Measurements from ENCODE around the gene ALK.

The ALK gene

DNA sequence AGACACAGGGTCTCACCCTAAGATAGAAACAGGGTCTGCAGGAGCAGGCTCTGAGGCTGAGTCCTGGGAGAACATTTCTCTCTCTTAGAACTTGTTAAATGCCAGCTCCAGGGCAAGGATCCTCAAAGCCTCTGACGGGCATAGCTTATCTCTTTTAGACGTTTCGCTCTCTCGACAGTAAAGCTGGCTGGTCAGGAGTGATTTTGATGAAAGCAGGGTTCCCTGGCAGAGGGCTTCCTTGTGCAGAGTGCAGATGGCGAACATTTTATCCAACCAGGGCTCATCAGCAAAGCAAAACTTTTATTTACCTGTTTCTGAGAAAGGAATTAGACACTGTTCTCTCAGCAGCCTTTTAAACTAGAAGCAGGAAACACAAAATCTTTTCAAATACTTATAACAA is 350.8 kb downstream of the ALK start:
- Histone ChIP-seq H3K4me1 (ENCODE audit: control insufficient read depth, insufficient read depth, low read length) (no peaks in the 10 kb centered on the region), H3K36me3 (ENCODE audit: control insufficient read depth in 2 of 2, insufficient read depth in 1 of 2, low read length in 2 of 2) (no peaks in the 10 kb centered on the region), H3K27ac (ENCODE audit: extremely low read depth, low read depth, low read length) (no peak overlapping the region), H3K4me3 (ENCODE audit: low read depth, low read length) (no peak overlapping the region), H3K9me3 (ENCODE audit: control insufficient read depth, insufficient read depth, low read depth, low read length) (no peaks in the 10 kb centered on the region)
- ChIA-PET CTCF (no interaction called here), POLR2A (no interaction called here)
- no peak for TF ChIP-seq ZBTB8A (tag by site-specific recombination; IDR thresholded peaks at IDR 0.05)
- TF ChIP-seq ZNF140 (tag by site-specific recombination; IDR thresholded peaks at IDR 0.05), result no peak
- TF ChIP-seq MYNN (tag by site-specific recombination; IDR thresholded peaks at IDR 0.05; ENCODE audit: borderline replicate concordance), result no peak
- TF ChIP-seq, protein P1, sequence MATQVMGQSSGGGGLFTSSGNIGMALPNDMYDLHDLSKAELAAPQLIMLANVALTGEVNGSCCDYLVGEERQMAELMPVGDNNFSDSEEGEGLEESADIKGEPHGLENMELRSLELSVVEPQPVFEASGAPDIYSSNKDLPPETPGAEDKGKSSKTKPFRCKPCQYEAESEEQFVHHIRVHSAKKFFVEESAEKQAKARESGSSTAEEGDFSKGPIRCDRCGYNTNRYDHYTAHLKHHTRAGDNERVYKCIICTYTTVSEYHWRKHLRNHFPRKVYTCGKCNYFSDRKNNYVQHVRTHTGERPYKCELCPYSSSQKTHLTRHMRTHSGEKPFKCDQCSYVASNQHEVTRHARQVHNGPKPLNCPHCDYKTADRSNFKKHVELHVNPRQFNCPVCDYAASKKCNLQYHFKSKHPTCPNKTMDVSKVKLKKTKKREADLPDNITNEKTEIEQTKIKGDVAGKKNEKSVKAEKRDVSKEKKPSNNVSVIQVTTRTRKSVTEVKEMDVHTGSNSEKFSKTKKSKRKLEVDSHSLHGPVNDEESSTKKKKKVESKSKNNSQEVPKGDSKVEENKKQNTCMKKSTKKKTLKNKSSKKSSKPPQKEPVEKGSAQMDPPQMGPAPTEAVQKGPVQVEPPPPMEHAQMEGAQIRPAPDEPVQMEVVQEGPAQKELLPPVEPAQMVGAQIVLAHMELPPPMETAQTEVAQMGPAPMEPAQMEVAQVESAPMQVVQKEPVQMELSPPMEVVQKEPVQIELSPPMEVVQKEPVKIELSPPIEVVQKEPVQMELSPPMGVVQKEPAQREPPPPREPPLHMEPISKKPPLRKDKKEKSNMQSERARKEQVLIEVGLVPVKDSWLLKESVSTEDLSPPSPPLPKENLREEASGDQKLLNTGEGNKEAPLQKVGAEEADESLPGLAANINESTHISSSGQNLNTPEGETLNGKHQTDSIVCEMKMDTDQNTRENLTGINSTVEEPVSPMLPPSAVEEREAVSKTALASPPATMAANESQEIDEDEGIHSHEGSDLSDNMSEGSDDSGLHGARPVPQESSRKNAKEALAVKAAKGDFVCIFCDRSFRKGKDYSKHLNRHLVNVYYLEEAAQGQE (tag by site-specific recombination; IDR thresholded peaks at IDR 0.05), result no peak
- TF ChIP-seq KLF10 (tag by site-specific recombination; IDR thresholded peaks at IDR 0.05), result no peak
- no peak for TF ChIP-seq ZNF560 (tag by site-specific recombination; IDR thresholded peaks at IDR 0.05; ENCODE audit: borderline replicate concordance)
- TF ChIP-seq BCL6B (tag by site-specific recombination; IDR thresholded peaks at IDR 0.05), result no peak
- TF ChIP-seq ZBTB26 (tag by site-specific recombination; optimal IDR thresholded peaks at IDR 0.05), result no peak
- no peak for TF ChIP-seq ZNF114 (tag by site-specific recombination; IDR thresholded peaks at IDR 0.05)
- TF ChIP-seq ZNF791 (tag by site-specific recombination; IDR thresholded peaks at IDR 0.05), result no peak
- TF ChIP-seq ZNF660 (tag by site-specific recombination; IDR thresholded peaks at IDR 0.05), result no peak
- no peak for TF ChIP-seq ZNF2 (tag by site-specific recombination; IDR thresholded peaks at IDR 0.05)
- TF ChIP-seq ZNF398 (tag by site-specific recombination; IDR thresholded peaks at IDR 0.05), result no peak

- no peaks in the 10 kb centered on the region for H3K36me3 ChIP-seq (ENCODE audit: control insufficient read depth in 2 of 2, insufficient read depth in 1 of 2, low read length in 2 of 2)
- CTCF ChIA-PET, result no interaction called here
- POLR2A ChIA-PET, result interaction anchor here (0.6 to 0.7 kb wide), 2 partner anchors 43 to 581 kb away, joined by 6 to 9 read pairs; no protein-coding TSS in a partner anchor
- H3K27ac ChIP-seq (ENCODE audit: extremely low read depth, low read depth, low read length), result no peak overlapping the region
- no peak overlapping the region for H3K4me3 ChIP-seq (ENCODE audit: low read depth, low read length)
- H3K4me1 ChIP-seq (ENCODE audit: control insufficient read depth, insufficient read depth, low read length), result no peaks in the 10 kb centered on the region
- no peaks in the 10 kb centered on the region for H3K9me3 ChIP-seq (ENCODE audit: control insufficient read depth, insufficient read depth, low read depth, low read length)
- TF ChIP-seq BCL11A (tag by site-specific recombination; IDR thresholded peaks at IDR 0.05; ENCODE audit: low read depth), result no peak
- no peak for TF ChIP-seq PBX3 (CRISPR knock-in tag; IDR thresholded peaks at IDR 0.05)
- TF ChIP-seq ZNF791 (tag by site-specific recombination; IDR thresholded peaks at IDR 0.05), result no peak
- TF ChIP-seq ZBTB21 (tag by site-specific recombination; IDR thresholded peaks at IDR 0.05), result no peak
- no peak for TF ChIP-seq ZNF629 (tag by site-specific recombination; IDR thresholded peaks at IDR 0.05)
- TF ChIP-seq ZNF341 (tag by site-specific recombination; IDR thresholded peaks at IDR 0.05; ENCODE audit: low read depth), result no peak
- no peak for TF ChIP-seq ZNF449 (tag by site-specific recombination; IDR thresholded peaks at IDR 0.05)
- no peak for TF ChIP-seq ZNF501 (tag by site-specific recombination; IDR thresholded peaks at IDR 0.05)
- TF ChIP-seq ZNF366 (tag by site-specific recombination; conservative IDR thresholded peaks at IDR 0.05), result no peak
- TF ChIP-seq ZBTB1 (tag by site-specific recombination; IDR thresholded peaks at IDR 0.05), result no peak
- no peak for TF ChIP-seq ZNF660 (tag by site-specific recombination; IDR thresholded peaks at IDR 0.05)
- no peak for TF ChIP-seq SCRT2 (tag by site-specific recombination; IDR thresholded peaks at IDR 0.05)
- TF ChIP-seq ZNF558 (tag by site-specific recombination; IDR thresholded peaks at IDR 0.05), result no peak
- TF ChIP-seq ZNF391 (tag by site-specific recombination; IDR thresholded peaks at IDR 0.05; ENCODE audit: borderline replicate concordance, low read depth), result no peak
Measured at GRCh38 chr2:29567906-29568520, 353.4 kb downstream of the ALK start.

Measured in HEK293 (cell line).